DOHH2 (cell line): ENCODE measurements around the gene TLCD1.
A peak's percentile ranks its signal among the peaks of the same experiment; 100 is the strongest.

Experiments used
- H3F3A ChIP-seq: fragments of 200-600 bp; sonication (generic), shearing (Covaris generic); 2 replicates; pipeline ENCODE4 v1.6.0; 2016; ENCODE audit warnings: antibody characterized with exemption, mild to moderate bottlenecking; ENCODE audit not compliant: control insufficient read depth, insufficient read depth
- H3K27ac ChIP-seq: fragments of 200-600 bp; sonication (generic); 2 replicates; pipeline ENCODE4 v1.5.1; 2014; ENCODE audit warnings: low read depth, mild to moderate bottlenecking, low read length, moderate library complexity
- H3K27me3 ChIP-seq: fragments of 200-600 bp; sonication (generic); 2 replicates; pipeline ENCODE4 v1.6.1; 2014; ENCODE audit warnings: mild to moderate bottlenecking, low read length, mixed read lengths; ENCODE audit not compliant: control insufficient read depth
- H3K36me3 ChIP-seq: fragments of 200-600 bp; sonication (generic); 2 replicates; pipeline ENCODE4 v1.6.1; 2014; ENCODE audit warnings: mild to moderate bottlenecking, low read length, moderate library complexity, mixed read lengths; ENCODE audit not compliant: control insufficient read depth
- H3K4me1 ChIP-seq: fragments of 200-600 bp; sonication (generic); 2 replicates; pipeline ENCODE4 v1.6.1; 2014; ENCODE audit warnings: mild to moderate bottlenecking, low read length, mixed read lengths; ENCODE audit not compliant: control insufficient read depth
- H3K4me2 ChIP-seq: fragments of 200-600 bp; sonication (generic); 2 replicates; pipeline ENCODE4 v1.6.0; 2014; ENCODE audit warnings: mild to moderate bottlenecking, low read length, moderate library complexity
- H3K4me3 ChIP-seq: fragments of 200-600 bp; sonication (generic); 2 replicates; pipeline ENCODE4 v1.5.1; 2014; ENCODE audit warnings: mild to moderate bottlenecking, low read length, mixed read lengths
- H3K79me2 ChIP-seq: fragments of 200-600 bp; sonication (generic); 2 replicates; pipeline ENCODE4 v1.6.1; 2014; ENCODE audit warnings: mild to moderate bottlenecking, low read length, mixed read lengths; ENCODE audit not compliant: control insufficient read depth
- H3K9me2 ChIP-seq: fragments of 200-600 bp; sonication (generic); replicated peaks from 2 replicates; pipeline ENCODE4 v1.6.1; 2014; ENCODE audit warnings: mild to moderate bottlenecking, low read length, mixed read lengths; ENCODE audit not compliant: control insufficient read depth
- H3K9me3 ChIP-seq: fragments of 200-600 bp; sonication (generic); 2 replicates; pipeline ENCODE4 v1.6.1; 2014; ENCODE audit warnings: antibody characterized with exemption, low read length, mixed read lengths; ENCODE audit not compliant: control insufficient read depth, insufficient read depth
- H4K20me1 ChIP-seq: fragments of 200-600 bp; sonication (generic); 2 replicates; pipeline ENCODE4 v1.6.0; 2014; ENCODE audit warnings: low read depth, mild to moderate bottlenecking, antibody characterized with exemption, low read length, moderate library complexity; ENCODE audit not compliant: control insufficient read depth, insufficient read depth
- EZH2phosphoT487 ChIP-seq: fragments of 200-600 bp; sonication (generic); IDR thresholded peaks from 2 replicates; pipeline ENCODE4 v1.6.1; 2017; ENCODE audit warnings: borderline replicate concordance, mild to moderate bottlenecking, antibody characterized with exemption, low read length, moderate library complexity, mixed read lengths
- TF ChIP-seq, protein P1 (sequence below): fragments of 200-600 bp; sonication (generic); IDR thresholded peaks from one replicate; pipeline ENCODE4 v1.5.1; 2014; ENCODE audit warnings: antibody characterized with exemption, mild to moderate bottlenecking, low read depth, low read length; ENCODE audit not compliant: poor library complexity, severe bottlenecking

Gene TLCD1

DNA sequence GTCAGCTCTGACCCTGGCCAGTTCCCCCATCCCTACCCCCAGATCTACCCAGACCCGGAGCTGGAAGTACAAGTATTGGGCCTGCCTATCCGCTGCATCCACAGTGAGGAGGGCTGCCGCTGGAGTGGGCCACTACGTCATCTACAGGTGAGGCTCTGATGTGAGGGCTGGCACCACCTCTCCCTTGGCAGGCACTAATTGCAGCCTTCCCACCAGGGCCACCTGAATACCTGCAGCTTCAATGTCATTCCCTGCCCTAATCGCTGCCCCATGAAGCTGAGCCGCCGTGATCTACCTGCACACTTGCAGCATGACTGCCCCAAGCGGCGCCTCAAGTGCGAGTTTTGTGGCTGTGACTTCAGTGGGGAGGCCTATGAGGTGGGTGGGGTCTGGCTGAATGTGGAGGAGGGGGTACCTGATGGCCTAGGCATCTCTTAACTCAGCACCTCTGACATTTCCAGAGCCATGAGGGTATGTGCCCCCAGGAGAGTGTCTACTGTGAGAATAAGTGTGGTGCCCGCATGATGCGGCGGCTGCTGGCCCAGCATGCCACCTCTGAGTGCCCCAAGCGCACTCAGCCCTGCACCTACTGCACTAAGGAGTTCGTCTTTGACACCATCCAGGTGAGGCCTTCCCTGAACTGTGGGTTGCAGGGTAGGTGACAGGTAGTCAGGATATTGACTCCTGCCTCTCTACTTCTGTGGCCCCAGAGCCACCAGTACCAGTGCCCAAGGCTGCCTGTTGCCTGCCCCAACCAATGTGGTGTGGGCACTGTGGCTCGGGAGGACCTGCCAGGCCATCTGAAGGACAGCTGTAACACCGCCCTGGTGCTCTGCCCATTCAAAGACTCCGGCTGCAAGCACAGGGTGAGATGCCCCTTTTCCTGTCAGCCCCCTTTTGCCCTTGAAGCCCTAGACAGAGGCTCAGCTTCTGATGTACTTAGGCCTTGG lies 22.0 kb upstream of the TLCD1 start:
- Histone ChIP-seq H3F3A (peaks cover 28% of the 10 kb centered on the region), H3K4me2 (no peak overlapping the region), H3K79me2 (peaks cover 64% of the 10 kb centered on the region), H3K4me3 (no peak overlapping the region), H3K36me3 (peaks cover 80% of the 10 kb centered on the region), H3K9me2 (no peaks in the 10 kb centered on the region), H3K9me3 (no peaks in the 10 kb centered on the region), H4K20me1 (peaks cover 27% of the 10 kb centered on the region), H3K27ac (no peak overlapping the region), H3K4me1 (peaks cover 35% of the 10 kb centered on the region), H3K27me3 (no peaks in the 10 kb centered on the region)
- TF ChIP-seq, protein P1, sequence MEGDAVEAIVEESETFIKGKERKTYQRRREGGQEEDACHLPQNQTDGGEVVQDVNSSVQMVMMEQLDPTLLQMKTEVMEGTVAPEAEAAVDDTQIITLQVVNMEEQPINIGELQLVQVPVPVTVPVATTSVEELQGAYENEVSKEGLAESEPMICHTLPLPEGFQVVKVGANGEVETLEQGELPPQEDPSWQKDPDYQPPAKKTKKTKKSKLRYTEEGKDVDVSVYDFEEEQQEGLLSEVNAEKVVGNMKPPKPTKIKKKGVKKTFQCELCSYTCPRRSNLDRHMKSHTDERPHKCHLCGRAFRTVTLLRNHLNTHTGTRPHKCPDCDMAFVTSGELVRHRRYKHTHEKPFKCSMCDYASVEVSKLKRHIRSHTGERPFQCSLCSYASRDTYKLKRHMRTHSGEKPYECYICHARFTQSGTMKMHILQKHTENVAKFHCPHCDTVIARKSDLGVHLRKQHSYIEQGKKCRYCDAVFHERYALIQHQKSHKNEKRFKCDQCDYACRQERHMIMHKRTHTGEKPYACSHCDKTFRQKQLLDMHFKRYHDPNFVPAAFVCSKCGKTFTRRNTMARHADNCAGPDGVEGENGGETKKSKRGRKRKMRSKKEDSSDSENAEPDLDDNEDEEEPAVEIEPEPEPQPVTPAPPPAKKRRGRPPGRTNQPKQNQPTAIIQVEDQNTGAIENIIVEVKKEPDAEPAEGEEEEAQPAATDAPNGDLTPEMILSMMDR, result no peak
- no peak for TF ChIP-seq EZH2phosphoT487

DNA sequence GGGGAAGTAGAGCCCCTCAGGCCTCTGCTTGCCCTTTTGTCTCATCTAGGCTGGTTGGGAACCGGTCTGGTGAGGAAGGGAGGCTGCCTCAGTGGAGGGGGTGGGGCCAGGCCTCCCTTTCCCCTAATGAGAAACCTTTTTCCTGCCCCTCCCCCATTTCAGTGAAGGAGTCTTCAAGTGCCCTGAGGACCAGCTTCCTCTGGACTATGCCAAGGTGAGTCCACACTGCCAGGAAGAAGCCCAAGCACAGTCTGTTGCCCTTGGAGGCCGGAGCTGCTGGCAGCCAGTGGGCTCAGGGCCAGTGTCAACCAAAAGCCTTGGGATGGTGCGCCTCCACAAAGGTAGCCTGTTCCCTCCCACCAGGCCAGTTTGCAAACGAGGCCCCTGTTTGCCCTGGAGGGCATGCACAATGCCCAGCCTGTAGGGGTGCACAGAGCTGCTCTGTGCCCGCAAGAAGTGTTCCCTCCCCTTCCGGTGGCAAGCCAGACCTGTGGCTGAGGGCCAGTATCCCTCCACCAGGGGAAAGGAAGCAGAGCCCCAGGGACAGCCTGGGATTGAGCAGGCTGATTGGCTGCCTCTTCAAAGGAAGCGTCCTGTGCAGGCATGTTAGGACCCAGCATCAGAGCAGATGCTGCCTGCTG lies 21.1 kb upstream of the TLCD1 start:
- H3K36me3 ChIP-seq, result peaks cover 77% of the 10 kb centered on the region

DNA sequence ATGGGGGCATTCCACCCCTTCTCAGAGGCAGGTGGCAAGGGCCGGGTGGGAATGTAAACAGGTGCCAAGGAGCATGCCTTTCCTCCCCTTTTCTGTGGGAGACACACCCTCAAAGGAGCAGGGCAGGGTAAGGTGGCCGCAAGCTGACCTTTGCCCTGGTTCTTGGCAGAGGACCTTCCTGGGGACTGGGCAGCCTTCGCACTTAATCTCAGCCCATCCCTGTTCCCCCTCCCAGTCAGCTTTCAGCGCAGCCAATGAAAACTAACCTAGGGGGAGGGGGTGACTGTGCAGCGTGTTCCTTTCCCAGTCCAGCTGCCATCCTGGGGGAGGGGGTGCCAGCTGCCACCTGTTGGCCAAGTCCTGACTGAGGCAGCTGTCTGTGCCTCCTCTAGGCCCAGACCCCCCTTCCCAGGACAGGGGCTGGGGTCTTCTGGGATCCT lies 20.6 kb upstream of the TLCD1 start:
- TF ChIP-seq, protein P1, result no peak
- TF ChIP-seq EZH2phosphoT487, result no peak
- Histone ChIP-seq H3K4me2 (peak overlapping the region; percentile 99), H3K27ac (no peak overlapping the region; the same call in 1 of the 2 replicates), H3K9me3 (no peaks in the 10 kb centered on the region), H4K20me1 (peaks cover 27% of the 10 kb centered on the region), H3F3A (peaks cover 29% of the 10 kb centered on the region), H3K79me2 (peaks cover 61% of the 10 kb centered on the region), H3K4me3 (peak overlapping the region; percentile 97), H3K9me2 (no peaks in the 10 kb centered on the region), H3K27me3 (no peaks in the 10 kb centered on the region), H3K4me1 (peaks cover 50% of the 10 kb centered on the region), H3K36me3 (peaks cover 77% of the 10 kb centered on the region)

More for the DNA sequence above, 21.1 kb upstream of the TLCD1 start:
- Histone ChIP-seq H3K4me3 (no peak overlapping the region), H3K27ac (no peak overlapping the region; the same call in 1 of the 2 replicates), H3K9me2 (no peaks in the 10 kb centered on the region), H3K9me3 (no peaks in the 10 kb centered on the region), H4K20me1 (peaks cover 27% of the 10 kb centered on the region), H3K4me1 (peaks cover 44% of the 10 kb centered on the region), H3K4me2 (peak overlapping the region; percentile 99), H3K79me2 (peaks cover 64% of the 10 kb centered on the region), H3F3A (peaks cover 27% of the 10 kb centered on the region), H3K27me3 (no peaks in the 10 kb centered on the region)
- TF ChIP-seq, protein P1, result no peak
- no peak for TF ChIP-seq EZH2phosphoT487
